Measurements from ENCODE around the gene GAB2.

GRCh38 chr11:78199653-78200015 is 218.0 kb downstream of the GAB2 start:
- TF ChIP-seq CTCF (IDR thresholded peaks at IDR 0.05) (no peak), POLR2A (IDR thresholded peaks at IDR 0.05) (no peak), EP300 (IDR thresholded peaks at IDR 0.05) (no peak)

Data from suprapubic skin (tissue), 3 donors.